Gastroesophageal sphincter (tissue), 4 donors: Measurements from ENCODE around the gene KIF16B. TPM values are rescaled to one million over a fixed set of nuclear protein-coding genes. Genes with fewer than 3 reads are reported as not detected.
"Not testable (repeated sequence)": the region's sequence is repeated elsewhere in the genome, so short reads cannot be mapped to it uniquely, and the experiment has no call there.

Source experiments
- ATAC-seq: fragments of 150-250 bp; one replicate; pipeline ENCODE4 v1.9.1; 2016; ENCODE audit warnings: mild to moderate bottlenecking, moderate library complexity
- H3K27ac ChIP-seq, 4 donors: fragments of 200-600 bp; sonication (generic) in 3 of 4; 1 replicate in 3 of 4; 2 replicates in 1 of 4; pipeline ENCODE4 v1.5.1; 2016 to 2019
- H3K27me3 ChIP-seq: fragments of 200-600 bp; sonication (generic); one replicate; pipeline ENCODE4 v1.5.1; 2019
- H3K36me3 ChIP-seq, 2 donors: fragments of 200-600 bp; sonication (generic); one replicate each; pipeline ENCODE4 v1.5.1; 2019; ENCODE audit warnings: control low read depth in 1 of 2
- H3K4me1 ChIP-seq, 3 donors: fragments of 200-600 bp; sonication (generic); 1 replicate in 2 of 3; 2 replicates in 1 of 3; pipeline ENCODE4 v1.5.1; 2016 to 2019; ENCODE audit warnings: control low read depth in 2 of 3
- H3K4me3 ChIP-seq, 2 donors: fragments of 200-600 bp; sonication (generic); one replicate each; pipeline ENCODE4 v1.5.1; 2019; ENCODE audit warnings: mild to moderate bottlenecking in 1 of 2, moderate library complexity in 1 of 2
- H3K9me3 ChIP-seq, 3 donors: fragments of 200-600 bp; sonication (generic); one replicate each; pipeline ENCODE4 v1.5.1; 2017 to 2019; ENCODE audit warnings: control low read depth in 2 of 3
- CTCF ChIP-seq, 4 experiments: fragments of 200-600 bp in 2 of 4; fragments of 450-650 bp in 2 of 4; sonication (generic) in 1 of 4; IDR thresholded peaks; one replicate each; pipeline ENCODE4 v1.5.1; 2017 to 2019; ENCODE audit warnings: antibody characterized with exemption in 4 of 4, mild to moderate bottlenecking in 2 of 4, moderate library complexity in 2 of 4
- EP300 ChIP-seq: sonication (generic); formaldehyde crosslinking; IDR thresholded peaks from one replicate; pipeline ENCODE4 v1.6.1; 2017; ENCODE audit warnings: antibody characterized with exemption, mild to moderate bottlenecking
- POLR2A ChIP-seq, 2 donors: fragments of 450-650 bp; IDR thresholded peaks; one replicate each; pipeline ENCODE4 v1.6.1; 2017; ENCODE audit warnings: antibody characterized with exemption in 2 of 2, mild to moderate bottlenecking in 2 of 2, moderate library complexity in 1 of 2
- POLR2AphosphoS5 ChIP-seq: sonication (generic); formaldehyde crosslinking; IDR thresholded peaks from one replicate; pipeline ENCODE4 v1.6.1; 2017; ENCODE audit warnings: antibody characterized with exemption
- WGBS, 2 donors: methylation state at CpG; one replicate each; pipeline ENCODE4 v1.1.5; 2018; ENCODE audit warnings: low coverage in 1 of 2; 5-methylcytosine and 5-hydroxymethylcytosine counted together
- total RNA-seq, 4 donors: library from RNA; depleted of rRNA; stranded (reverse); fragments of >200 nt; gene quantifications; one replicate each; pipeline ENCODE4 v1.1.0, GENCODE V29; 2016

Gene KIF16B
- total RNA-seq, 4 donors from 2014 or later: 15.9 to 26.6 (median 22.2) TPM

- TF ChIP-seq EP300 (no peak), CTCF (IDR thresholded peaks at IDR 0.05) (no peak), POLR2A (IDR thresholded peaks at IDR 0.05) (no peak), POLR2AphosphoS5 (no peak)
- H3K9me3 ChIP-seq: no peaks in the 10 kb centered on the region
- no peak overlapping the region for H3K4me3 ChIP-seq
- H3K4me1 ChIP-seq: peaks cover 0 to 28% (median 0%) of the 10 kb centered on the region in 3 donors
- no peak overlapping the region for H3K27ac ChIP-seq
- H3K27me3 ChIP-seq: no peaks in the 10 kb centered on the region
- H3K36me3 ChIP-seq: peaks cover 0 to 4% of the 10 kb centered on the region in 2 donors
- 70 to 90% methylated on average over 2 to 3 of the region's 3 CpGs for WGBS, 2 donors
- no peak for ATAC-seq
Observed at GRCh38 chr20:16445482-16445881, 127.8 kb downstream of the KIF16B start.

- ATAC-seq: no peak
- no peaks in the 10 kb centered on the region for H3K36me3 ChIP-seq
- 87 to 88% methylated on average over 5 to 6 of the region's 6 CpGs for WGBS, 2 donors
- no peaks in the 10 kb centered on the region for H3K27me3 ChIP-seq
- H3K27ac ChIP-seq: no peak overlapping the region
- TF ChIP-seq POLR2AphosphoS5 (no peak), CTCF (IDR thresholded peaks at IDR 0.05) (no peak), POLR2A (IDR thresholded peaks at IDR 0.05) (no peak), EP300 (no peak)
- no peaks in the 10 kb centered on the region for H3K9me3 ChIP-seq
- H3K4me3 ChIP-seq: no peak overlapping the region
- peaks cover 0 to 28% (median 0%) of the 10 kb centered on the region in 3 donors for H3K4me1 ChIP-seq
Observed at GRCh38 chr20:16444057-16444777, 129.0 kb downstream of the KIF16B start.

- Histone ChIP-seq H3K36me3 (peaks cover 0 to 4% of the 10 kb centered on the region in 2 donors), H3K9me3 (no peaks in the 10 kb centered on the region), H3K4me3 (no peak overlapping the region), H3K27ac (no peak overlapping the region), H3K27me3 (no peaks in the 10 kb centered on the region), H3K4me1 (peaks cover 0 to 28% (median 0%) of the 10 kb centered on the region in 3 donors)
- TF ChIP-seq CTCF (IDR thresholded peaks at IDR 0.05): no peak
- no peak for ATAC-seq
- WGBS, 2 donors: 83 to 100% methylated on average over 1 to 2 of the region's 2 CpGs
Observed at GRCh38 chr20:16441546-16442164, 131.6 kb downstream of the KIF16B start.

- no peaks in the 10 kb centered on the region for H3K27me3 ChIP-seq
- no peak overlapping the region for H3K27ac ChIP-seq
- WGBS, 2 donors: 81 to 83% methylated on average over 4 of the region's 4 CpGs
- H3K9me3 ChIP-seq: no peaks in the 10 kb centered on the region
- H3K4me3 ChIP-seq: no peak overlapping the region
- TF ChIP-seq POLR2A (IDR thresholded peaks at IDR 0.05) (no peak), POLR2AphosphoS5 (no peak), CTCF (IDR thresholded peaks at IDR 0.05) (no peak), EP300 (no peak)
- ATAC-seq: no peak
- peaks cover 0 to 20% (median 0%) of the 10 kb centered on the region in 3 donors for H3K4me1 ChIP-seq
- H3K36me3 ChIP-seq: peaks cover 0 to 4% of the 10 kb centered on the region in 2 donors
Observed at GRCh38 chr20:16440686-16441085, 132.6 kb downstream of the KIF16B start.

GRCh38 chr20:16439540-16439939 lies 133.7 kb downstream of the KIF16B start:
- WGBS, 2 donors: 88% methylated on average over 3 of the region's 5 CpGs
- not testable (repeated sequence) for H3K4me1 ChIP-seq, ATAC-seq, H3K36me3 ChIP-seq, H3K27me3 ChIP-seq, H3K9me3 ChIP-seq, H3K27ac ChIP-seq, H3K4me3 ChIP-seq
